ENCODE results near the gene HMGN3. TPM values are rescaled to one million over a fixed set of nuclear protein-coding genes. Genes with fewer than 3 reads are reported as not detected.

The HMGN3 gene
- 73.1 and 110 TPM in 2 replicates for total RNA-seq

DNA sequence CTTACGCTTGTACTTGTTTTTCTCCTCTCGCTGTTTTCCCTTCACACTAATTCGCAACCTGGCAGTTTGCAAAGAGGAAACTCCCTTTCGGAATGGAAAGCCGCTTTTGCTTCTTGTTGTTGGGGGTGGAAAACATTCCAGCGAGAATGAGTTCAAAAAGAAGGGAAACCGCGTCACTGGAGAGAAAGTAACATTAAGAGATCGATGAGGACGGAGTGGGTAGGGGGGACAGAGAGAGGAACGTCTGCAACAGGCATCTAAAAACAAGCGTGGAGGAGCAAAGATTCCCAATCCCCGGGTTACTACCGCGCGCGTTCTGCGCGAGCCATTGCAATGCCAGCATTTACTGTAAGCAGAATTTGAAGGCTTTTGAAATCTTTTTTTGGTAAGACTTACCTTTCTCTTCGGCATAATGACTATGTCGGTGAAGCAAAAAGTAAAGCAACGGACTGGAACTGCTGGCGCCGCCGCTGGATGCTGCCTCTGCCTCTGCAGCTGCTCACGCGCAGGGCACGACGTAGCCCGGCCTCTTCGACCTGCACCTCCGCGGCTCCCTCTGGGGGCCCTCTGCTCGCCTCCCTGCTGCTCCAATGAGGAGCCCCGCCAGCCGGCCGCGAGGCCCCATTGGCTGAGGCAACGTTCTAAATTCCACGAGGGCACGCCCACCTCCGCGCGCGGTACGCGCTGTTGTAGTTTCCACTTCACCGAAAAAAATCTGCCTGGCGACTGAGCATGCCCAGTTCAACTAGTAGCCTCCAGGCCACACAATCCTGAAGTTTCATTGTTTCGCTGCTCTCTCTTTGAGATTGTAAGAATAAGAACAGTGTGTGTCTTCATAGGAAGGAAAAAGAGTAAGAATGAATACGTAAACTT lies at the start of gene HMGN3:
Gene HMGN3, minus strand, starts transcription at position 533 of the 873 bp plus-strand sequence.

Other genes starting within 250 kb of the HMGN3 start
- 11.1 and 14.5 TPM in 2 replicates for gene PHIP, start 156.4 kb downstream of the HMGN3 start, total RNA-seq